HepG2 (cell line): ENCODE results near the gene FITM2. TPM values are rescaled to one million over a fixed set of nuclear protein-coding genes. Genes with fewer than 3 reads are reported as not detected.

Experiments
- CC2D1A ChIP-seq: sonication (generic); formaldehyde crosslinking; IDR thresholded peaks from 2 replicates; pipeline ENCODE4 v1.8.1; 2023; ENCODE audit warnings: mild to moderate bottlenecking, missing genetic modification reagents
- GABPB1 ChIP-seq: IDR thresholded peaks from 2 replicates; pipeline ENCODE4 v1.6.1; 2016; ENCODE audit warnings: mild to moderate bottlenecking, missing genetic modification reagents, moderate library complexity, missing compliant biosample characterization
- NR2C2 ChIP-seq: sonication (generic); formaldehyde crosslinking; IDR thresholded peaks from 2 replicates; pipeline ENCODE4 v1.4.0; 2020; ENCODE audit warnings: missing genetic modification reagents, mild to moderate bottlenecking, moderate library complexity, borderline replicate concordance
- PLRG1 ChIP-seq: fragments of 450-650 bp; conservative IDR thresholded peaks from 2 replicates; pipeline ENCODE4 v1.6.1; 2016
- POLR2G ChIP-seq: fragments of 200-400 bp; formaldehyde crosslinking; IDR thresholded peaks from 2 replicates; pipeline ENCODE4 v1.6.1; 2018; ENCODE audit warnings: mild to moderate bottlenecking, low read depth, low read length, moderate library complexity
- RAD51 ChIP-seq: fragments of 450-650 bp; IDR thresholded peaks from 2 replicates; pipeline ENCODE4 v1.6.1; 2016; ENCODE audit warnings: borderline replicate concordance
- RFX1 ChIP-seq: fragments of 450-650 bp; IDR thresholded peaks from 2 replicates; pipeline ENCODE4 v1.6.1; 2017
- TARDBP ChIP-seq: sonication (generic); formaldehyde crosslinking; IDR thresholded peaks from 2 replicates; pipeline ENCODE4 v1.8.0; 2022; ENCODE audit warnings: mild to moderate bottlenecking, missing genetic modification reagents
- ZNF264 ChIP-seq: sonication (generic); formaldehyde crosslinking; IDR thresholded peaks from 2 replicates; pipeline ENCODE4 v1.4.0; 2020; ENCODE audit warnings: missing genetic modification reagents
- ZNF335 ChIP-seq: sonication (generic); formaldehyde crosslinking; IDR thresholded peaks from 2 replicates; pipeline ENCODE4 v1.4.0; 2020; ENCODE audit warnings: missing genetic modification reagents
- ZNF414 ChIP-seq: sonication (generic); formaldehyde crosslinking; IDR thresholded peaks from 2 replicates; pipeline ENCODE4 v1.5.0; 2020; ENCODE audit warnings: missing genetic modification reagents
- ZNF619 ChIP-seq: sonication (generic); formaldehyde crosslinking; IDR thresholded peaks from 2 replicates; pipeline ENCODE4 v1.4.0; 2020; ENCODE audit warnings: mild to moderate bottlenecking, missing genetic modification reagents
- ZNF670 ChIP-seq: sonication (generic); formaldehyde crosslinking; IDR thresholded peaks from 2 replicates; pipeline ENCODE4 v1.8.0; 2022; ENCODE audit warnings: mild to moderate bottlenecking, missing genetic modification reagents, borderline replicate concordance
- ZNF691 ChIP-seq: sonication (generic); formaldehyde crosslinking; IDR thresholded peaks from 2 replicates; pipeline ENCODE4 v1.4.0; 2020; ENCODE audit warnings: missing genetic modification reagents, low read depth, mild to moderate bottlenecking, borderline replicate concordance
- polyA plus RNA-seq, 8 experiments: library from polyadenylated mRNA; depleted of rRNA in 3 of 8; stranded (reverse) in 7 of 8; unstranded in 1 of 8; fragments of >200 nt; fragmentation: Illumina TruSeq in 4 of 8; extraction: Trizol in 4 of 8; gene quantifications; 2 replicates each; pipeline versions ENCODE4 v1.2.1 to v1.2.3, GENCODE V29; 2011 to 2016; ENCODE audit warnings: low read depth in 4 of 8, missing spikeins in 1 of 8, mixed read lengths in 1 of 8; ENCODE audit not compliant: insufficient read depth in 1 of 8
- total RNA-seq, 5 experiments: library from RNA; depleted of rRNA; stranded (reverse); fragments of >200 nt; fragmentation: Illumina TruSeq; extraction: Trizol; gene quantifications; 2 replicates each; pipeline ENCODE4 v1.2.3, GENCODE V29; 2016; ENCODE audit warnings: low read depth in 1 of 5
- TF ChIP-seq, protein P1 (sequence below): sonication (generic); formaldehyde crosslinking; IDR thresholded peaks from 2 replicates; pipeline ENCODE4 v1.8.0; 2023; ENCODE audit warnings: mild to moderate bottlenecking, missing genetic modification reagents
- TF ChIP-seq, protein P2 (sequence below): sonication (generic); formaldehyde crosslinking; IDR thresholded peaks from 2 replicates; pipeline ENCODE4 v1.4.0; 2020; ENCODE audit warnings: mild to moderate bottlenecking, missing genetic modification reagents
- TF ChIP-seq, protein P3 (sequence below): sonication (generic); formaldehyde crosslinking; IDR thresholded peaks from 2 replicates; pipeline ENCODE4 v1.4.0; 2020; ENCODE audit warnings: missing genetic modification reagents

Gene FITM2
- total and polyA plus RNA-seq, 2 of the 13 experiments (the other 11 are each of a cell fraction or from before 2014, with no cell fraction given) = 9.6 to 24.5 TPM

- peak; percentile 76 for TF ChIP-seq ZNF335 (CRISPR knock-in tag)
- TF ChIP-seq, protein P1, sequence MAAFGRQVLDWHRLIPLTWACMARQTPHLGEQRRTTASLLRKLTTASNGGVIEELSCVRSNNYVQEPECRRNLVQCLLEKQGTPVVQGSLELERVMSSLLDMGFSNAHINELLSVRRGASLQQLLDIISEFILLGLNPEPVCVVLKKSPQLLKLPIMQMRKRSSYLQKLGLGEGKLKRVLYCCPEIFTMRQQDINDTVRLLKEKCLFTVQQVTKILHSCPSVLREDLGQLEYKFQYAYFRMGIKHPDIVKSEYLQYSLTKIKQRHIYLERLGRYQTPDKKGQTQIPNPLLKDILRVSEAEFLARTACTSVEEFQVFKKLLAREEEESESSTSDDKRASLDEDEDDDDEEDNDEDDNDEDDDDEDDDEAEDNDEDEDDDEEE (CRISPR knock-in tag) = peak; percentile 100
- peak; percentile 94 for TF ChIP-seq GABPB1 (CRISPR knock-in tag)
- no peak for TF ChIP-seq RFX1
- TF ChIP-seq NR2C2 (CRISPR knock-in tag) = peak; percentile 88
- TF ChIP-seq ZNF619 (CRISPR knock-in tag) = peak; percentile 99
- no peak for TF ChIP-seq PLRG1
- peak; percentile 96; the same call in 1 of the 2 replicates for TF ChIP-seq ZNF691 (CRISPR knock-in tag)
- peak; percentile 90 for TF ChIP-seq POLR2G
- TF ChIP-seq ZNF264 = peak; percentile 78
- no peak for TF ChIP-seq RAD51
- peak; percentile 97 for TF ChIP-seq TARDBP (CRISPR knock-in tag)
- TF ChIP-seq, protein P2, sequence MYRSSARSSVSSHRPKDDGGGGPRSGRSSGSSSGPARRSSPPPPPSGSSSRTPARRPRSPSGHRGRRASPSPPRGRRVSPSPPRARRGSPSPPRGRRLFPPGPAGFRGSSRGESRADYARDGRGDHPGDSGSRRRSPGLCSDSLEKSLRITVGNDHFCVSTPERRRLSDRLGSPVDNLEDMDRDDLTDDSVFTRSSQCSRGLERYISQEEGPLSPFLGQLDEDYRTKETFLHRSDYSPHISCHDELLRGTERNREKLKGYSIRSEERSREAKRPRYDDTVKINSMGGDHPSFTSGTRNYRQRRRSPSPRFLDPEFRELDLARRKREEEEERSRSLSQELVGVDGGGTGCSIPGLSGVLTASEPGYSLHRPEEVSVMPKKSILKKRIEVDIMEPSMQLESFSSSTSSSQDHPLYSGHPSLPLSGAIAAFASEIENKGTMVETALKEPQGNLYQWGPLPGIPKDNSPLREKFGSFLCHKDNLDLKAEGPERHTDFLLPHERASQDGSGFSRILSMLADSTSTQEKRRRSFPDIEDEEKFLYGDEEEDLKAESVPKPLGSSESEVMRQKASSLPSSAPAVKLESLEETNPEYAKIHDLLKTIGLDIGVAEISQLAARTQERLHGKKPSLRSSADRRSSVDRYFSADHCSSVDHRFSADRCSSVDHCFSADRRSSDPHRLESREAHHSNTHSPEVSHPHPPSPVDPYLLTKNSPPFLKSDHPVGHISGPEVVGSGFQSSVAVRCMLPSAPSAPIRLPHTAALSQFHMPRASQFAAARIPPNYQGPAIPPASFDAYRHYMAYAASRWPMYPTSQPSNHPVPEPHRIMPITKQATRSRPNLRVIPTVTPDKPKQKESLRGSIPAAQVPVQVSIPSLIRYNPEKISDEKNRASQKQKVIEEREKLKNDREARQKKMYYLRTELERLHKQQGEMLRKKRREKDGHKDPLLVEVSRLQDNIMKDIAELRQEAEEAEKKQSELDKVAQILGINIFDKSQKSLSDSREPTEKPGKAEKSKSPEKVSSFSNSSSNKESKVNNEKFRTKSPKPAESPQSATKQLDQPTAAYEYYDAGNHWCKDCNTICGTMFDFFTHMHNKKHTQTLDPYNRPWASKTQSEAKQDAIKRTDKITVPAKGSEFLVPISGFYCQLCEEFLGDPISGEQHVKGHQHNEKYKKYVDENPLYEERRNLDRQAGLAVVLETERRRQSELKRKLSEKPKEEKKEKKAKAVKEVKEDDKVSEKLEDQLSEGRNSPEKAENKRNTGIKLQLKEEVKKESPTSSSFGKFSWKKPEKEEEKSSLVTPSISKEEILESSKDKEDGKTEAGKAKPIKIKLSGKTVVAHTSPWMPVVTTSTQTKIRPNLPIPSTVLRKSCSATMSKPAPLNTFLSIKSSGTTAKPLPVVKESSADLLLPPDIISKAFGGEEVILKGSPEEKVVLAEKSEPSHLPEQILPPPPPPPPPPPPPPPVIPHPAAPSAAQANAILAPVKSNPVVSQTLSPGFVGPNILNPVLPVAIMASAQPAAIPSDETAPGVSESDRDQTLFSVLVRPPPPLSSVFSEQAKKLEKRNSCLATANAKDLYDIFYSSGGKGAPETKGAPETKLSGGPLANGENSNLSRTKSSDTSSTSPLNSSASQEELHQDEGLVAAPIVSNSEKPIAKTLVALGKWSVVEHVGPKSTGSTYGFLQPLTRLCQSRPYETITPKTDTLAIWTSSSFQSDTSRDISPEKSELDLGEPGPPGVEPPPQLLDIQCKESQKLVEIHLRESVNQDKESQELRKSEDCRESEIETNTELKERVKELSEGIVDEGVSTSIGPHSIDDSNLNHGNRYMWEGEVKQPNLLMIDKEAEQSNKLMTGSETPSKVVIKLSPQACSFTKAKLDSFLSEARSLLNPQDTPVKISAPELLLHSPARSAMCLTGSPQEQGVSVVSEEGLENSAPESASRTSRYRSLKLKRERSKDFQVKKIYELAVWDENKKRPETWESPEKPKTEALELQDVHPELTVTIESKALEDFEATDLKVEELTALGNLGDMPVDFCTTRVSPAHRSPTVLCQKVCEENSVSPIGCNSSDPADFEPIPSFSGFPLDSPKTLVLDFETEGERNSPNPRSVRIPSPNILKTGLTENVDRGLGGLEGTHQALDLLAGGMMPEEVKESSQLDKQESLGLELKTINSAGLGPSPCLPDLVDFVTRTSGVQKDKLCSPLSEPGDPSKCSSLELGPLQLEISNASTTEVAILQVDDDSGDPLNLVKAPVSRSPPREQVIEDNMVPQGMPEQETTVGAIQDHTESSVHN (CRISPR knock-in tag) = peak; percentile 50; the same call in 1 of the 2 replicates
- TF ChIP-seq ZNF670 = no peak
- no peak for TF ChIP-seq ZNF414 (CRISPR knock-in tag)
- TF ChIP-seq, protein P3, sequence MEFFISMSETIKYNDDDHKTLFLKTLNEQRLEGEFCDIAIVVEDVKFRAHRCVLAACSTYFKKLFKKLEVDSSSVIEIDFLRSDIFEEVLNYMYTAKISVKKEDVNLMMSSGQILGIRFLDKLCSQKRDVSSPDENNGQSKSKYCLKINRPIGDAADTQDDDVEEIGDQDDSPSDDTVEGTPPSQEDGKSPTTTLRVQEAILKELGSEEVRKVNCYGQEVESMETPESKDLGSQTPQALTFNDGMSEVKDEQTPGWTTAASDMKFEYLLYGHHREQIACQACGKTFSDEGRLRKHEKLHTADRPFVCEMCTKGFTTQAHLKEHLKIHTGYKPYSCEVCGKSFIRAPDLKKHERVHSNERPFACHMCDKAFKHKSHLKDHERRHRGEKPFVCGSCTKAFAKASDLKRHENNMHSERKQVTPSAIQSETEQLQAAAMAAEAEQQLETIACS (CRISPR knock-in tag) = 0 out of 2 replicates have a peak, but pooled peaks have one; percentile 15
- peak; percentile 85; the same call in 1 of the 2 replicates for TF ChIP-seq CC2D1A (CRISPR knock-in tag)
These were observed at the start of gene FITM2 (continued) for GRCh38 chr20:44310664-44311639.
